Prostate gland (tissue), 2 donors: Measurements from ENCODE around the gene DHX8.

Source experiments
- CTCF ChIP-seq, 4 experiments: fragments of 200-600 bp in 2 of 4; fragments of 450-650 bp in 2 of 4; sonication (generic) in 2 of 4; IDR thresholded peaks; 1 replicate in 3 of 4; 2 replicates in 1 of 4; pipeline ENCODE4 v1.5.1; 2016 to 2019; ENCODE audit warnings: antibody characterized with exemption in 4 of 4, mild to moderate bottlenecking in 2 of 4, moderate library complexity in 2 of 4
- POLR2A ChIP-seq: fragments of 450-650 bp; IDR thresholded peaks from one replicate; pipeline ENCODE4 v1.6.1; 2016; ENCODE audit warnings: antibody characterized with exemption, mild to moderate bottlenecking
- POLR2AphosphoS5 ChIP-seq: sonication (generic); formaldehyde crosslinking; IDR thresholded peaks from one replicate; pipeline ENCODE4 v1.6.1; 2017; ENCODE audit warnings: antibody characterized with exemption

GRCh38 chr17:43453331-43453812 lies 30.4 kb upstream of the DHX8 start:
- TF ChIP-seq CTCF (IDR thresholded peaks at IDR 0.05) (no peak), POLR2AphosphoS5 (no peak), POLR2A (no peak)
